Astrocyte (in vitro differentiated cells and primary cell): ENCODE results near the gene MEGF6. TPM values are rescaled to one million over a fixed set of nuclear protein-coding genes. Genes with fewer than 3 reads are reported as not detected.
"Not testable (repeated sequence)": the region's sequence is repeated elsewhere in the genome, so short reads cannot be mapped to it uniquely, and the experiment has no call there.

ENCODE experiments used
- DNase-seq: peaks from one replicate; pipeline ENCODE4 v3.0.0-alpha.2; 2010; ENCODE audit warnings: low read depth
- FAIRE-seq: peaks from 2 replicates; lab custom pipeline; 2011; peaks lifted over from hg19 to GRCh38; lab: Jason Lieb, UNC
- H2AFZ ChIP-seq: 2 replicates; pipeline ENCODE4 v1.6.0; 2012; ENCODE audit warnings: low read depth, low read length, inconsistent platforms
- H3K27ac ChIP-seq: 2 replicates; pipeline ENCODE4 v1.5.1; 2011; ENCODE audit warnings: low read depth, low read length, inconsistent platforms
- H3K27me3 ChIP-seq: 2 replicates; pipeline ENCODE4 v1.6.0; 2011; ENCODE audit warnings: low read length, inconsistent platforms; ENCODE audit not compliant: insufficient read depth
- H3K36me3 ChIP-seq: 2 replicates; pipeline ENCODE4 v1.5.1; 2011; ENCODE audit warnings: low read length, inconsistent platforms; ENCODE audit not compliant: insufficient read depth
- H3K4me1 ChIP-seq: 2 replicates; pipeline ENCODE4 v1.5.1; 2011; ENCODE audit warnings: low read length, inconsistent platforms; ENCODE audit not compliant: insufficient read depth
- H3K4me2 ChIP-seq: 2 replicates; pipeline ENCODE4 v1.6.0; 2012; ENCODE audit warnings: low read length, inconsistent platforms
- H3K4me3 ChIP-seq: 2 replicates; pipeline ENCODE4 v1.5.1; 2011; ENCODE audit warnings: low read depth, mild to moderate bottlenecking, low read length, inconsistent platforms; ENCODE audit not compliant: insufficient read depth
- H3K79me2 ChIP-seq: 2 replicates; pipeline ENCODE4 v1.6.0; 2012; ENCODE audit warnings: mild to moderate bottlenecking, low read length, inconsistent platforms; ENCODE audit not compliant: insufficient read depth
- H3K9ac ChIP-seq: 2 replicates; pipeline ENCODE4 v1.6.0; 2012; ENCODE audit warnings: mild to moderate bottlenecking, low read length, inconsistent platforms
- H3K9me3 ChIP-seq: 2 replicates; pipeline ENCODE4 v1.5.1; 2012; ENCODE audit warnings: low read depth, mild to moderate bottlenecking, low read length, inconsistent platforms; ENCODE audit not compliant: insufficient read depth
- H4K20me1 ChIP-seq: 2 replicates; pipeline ENCODE4 v1.6.0; 2012; ENCODE audit warnings: low read length, inconsistent platforms; ENCODE audit not compliant: insufficient read depth
- H3K27ac Mint-ChIP-seq: one replicate; pipeline ENCODE4 v1.8.0; 2021; ENCODE audit warnings: mild to moderate bottlenecking, mixed read lengths; ENCODE audit not compliant: unreplicated experiment
- H3K27me3 Mint-ChIP-seq: one replicate; pipeline ENCODE4 v1.8.0; 2021; ENCODE audit warnings: low read depth, mixed read lengths; ENCODE audit not compliant: unreplicated experiment
- H3K36me3 Mint-ChIP-seq: one replicate; pipeline ENCODE4 v1.8.0; 2021; ENCODE audit warnings: low read depth, mixed read lengths; ENCODE audit not compliant: unreplicated experiment
- H3K4me1 Mint-ChIP-seq: one replicate; pipeline ENCODE4 v1.8.0; 2021; ENCODE audit warnings: low read depth, mixed read lengths; ENCODE audit not compliant: unreplicated experiment
- H3K4me3 Mint-ChIP-seq: one replicate; pipeline ENCODE4 v1.8.0; 2021; ENCODE audit warnings: mild to moderate bottlenecking, moderate library complexity, mixed read lengths; ENCODE audit not compliant: unreplicated experiment
- H3K9me3 Mint-ChIP-seq: one replicate; pipeline ENCODE4 v1.8.0; 2021; ENCODE audit warnings: mild to moderate bottlenecking, mixed read lengths; ENCODE audit not compliant: unreplicated experiment
- CTCF ChIP-seq: IDR thresholded peaks from 2 replicates; pipeline ENCODE4 v1.5.1; 2011; ENCODE audit warnings: low read depth, mild to moderate bottlenecking, inconsistent platforms, low read length, moderate library complexity; ENCODE audit not compliant: insufficient read depth
- EZH2 ChIP-seq: IDR thresholded peaks from 2 replicates; pipeline ENCODE4 v1.6.1; 2012; ENCODE audit warnings: mild to moderate bottlenecking, low read length, inconsistent platforms; ENCODE audit not compliant: insufficient read depth
- total RNA-seq: library from RNA; stranded (reverse); gene quantifications from 2 replicates; pipeline ENCODE4 v1.2.1, GENCODE V29; 2021

Gene MEGF6
- total RNA-seq, 1 donor from 2014 or later, result 14.8 TPM

- peak overlapping the region; percentile 4 for H3K27ac ChIP-seq
- no peaks in the 10 kb centered on the region for H3K9me3 Mint-ChIP-seq
- no peak for FAIRE-seq
- peak overlapping the region; percentile 96 for H3K4me3 Mint-ChIP-seq
- H3K36me3 ChIP-seq, result peaks cover 4% of the 10 kb centered on the region
- peak overlapping the region; percentile 99 for H3K4me2 ChIP-seq
- H3K4me1 Mint-ChIP-seq, result peaks cover 4% of the 10 kb centered on the region
- no peaks in the 10 kb centered on the region for H3K9me3 ChIP-seq
- H3K36me3 Mint-ChIP-seq, result peaks cover 2% of the 10 kb centered on the region
- H3K27me3 Mint-ChIP-seq, result peaks cover 6% of the 10 kb centered on the region
- peak overlapping the region; percentile 72 for H3K4me3 ChIP-seq
- peaks cover 17% of the 10 kb centered on the region for H3K4me1 ChIP-seq
- no peak for TF ChIP-seq CTCF
- TF ChIP-seq EZH2, result no peak
- H3K27me3 ChIP-seq, result peaks cover 2% of the 10 kb centered on the region
- H3K27ac Mint-ChIP-seq, result peak overlapping the region; percentile 60
- peak overlapping the region; percentile 85 for H2AFZ ChIP-seq
- H3K9ac ChIP-seq, result peak overlapping the region; percentile 87
- no peak for DNase-seq
- peaks cover 22% of the 10 kb centered on the region for H4K20me1 ChIP-seq
- peaks cover 15% of the 10 kb centered on the region for H3K79me2 ChIP-seq
These were observed 12.3 kb upstream of the MEGF6 start for GRCh38 chr1:3623441-3624199.

- not testable (repeated sequence) for H3K4me3 Mint-ChIP-seq
These were observed 10.8 kb upstream of the MEGF6 start for GRCh38 chr1:3622102-3622501.

GRCh38 chr1:3621151-3621671, 9.9 kb upstream of the MEGF6 start:
- H2AFZ ChIP-seq, H3K4me3 Mint-ChIP-seq, H3K4me2 ChIP-seq, H3K36me3 ChIP-seq, H3K4me3 ChIP-seq, FAIRE-seq, H3K9me3 Mint-ChIP-seq, H3K27me3 ChIP-seq, H3K27ac ChIP-seq, H3K27ac Mint-ChIP-seq, H3K4me1 Mint-ChIP-seq, H3K36me3 Mint-ChIP-seq, H3K9me3 ChIP-seq, H3K9ac ChIP-seq, DNase-seq: not testable (repeated sequence)
- Histone ChIP-seq H4K20me1 (peaks cover 22% of the 10 kb centered on the region), H3K4me1 (peaks cover 17% of the 10 kb centered on the region), H3K79me2 (peaks cover 15% of the 10 kb centered on the region)
- peaks cover 20% of the 10 kb centered on the region for H3K27me3 Mint-ChIP-seq
- TF ChIP-seq CTCF, result peak; percentile 47

More at GRCh38 chr1:3622102-3622501, 10.8 kb upstream of the MEGF6 start:
- not testable (repeated sequence) for H3K36me3 ChIP-seq, FAIRE-seq, H3K36me3 Mint-ChIP-seq, H3K4me2 ChIP-seq, H3K4me1 Mint-ChIP-seq, H2AFZ ChIP-seq, H3K9me3 ChIP-seq, H3K4me3 ChIP-seq, H3K27ac ChIP-seq, DNase-seq, H3K9me3 Mint-ChIP-seq, H3K27me3 ChIP-seq, H3K9ac ChIP-seq, H3K27ac Mint-ChIP-seq
- Histone ChIP-seq H4K20me1 (peaks cover 22% of the 10 kb centered on the region), H3K79me2 (peaks cover 15% of the 10 kb centered on the region), H3K4me1 (peaks cover 17% of the 10 kb centered on the region)
- peaks cover 15% of the 10 kb centered on the region for H3K27me3 Mint-ChIP-seq
